GM18499 (cell line): ENCODE data around the gene PSD4.

Experiments used
- ATAC-seq: cut with Tn5 transposase; IDR thresholded peaks from one replicate; pipeline ENCODE4 v1.9.1; 2021; ENCODE audit warnings: moderate number of reproducible peaks; ENCODE audit not compliant: insufficient read depth, unreplicated experiment

The PSD4 gene

GRCh38 chr2:113167115-113167932, 6.4 kb upstream of the PSD4 start:
- no peak for ATAC-seq

GRCh38 chr2:113167962-113168340, 5.8 kb upstream of the PSD4 start:
- ATAC-seq, result no peak

- ATAC-seq, result no peak
Measured at GRCh38 chr2:113169002-113169530, 4.7 kb upstream of the PSD4 start.

GRCh38 chr2:113169586-113169985, 4.2 kb upstream of the PSD4 start:
- no peak for ATAC-seq

- no peak for ATAC-seq
Measured at GRCh38 chr2:113171334-113172075, 2.3 kb upstream of the PSD4 start.

DNA sequence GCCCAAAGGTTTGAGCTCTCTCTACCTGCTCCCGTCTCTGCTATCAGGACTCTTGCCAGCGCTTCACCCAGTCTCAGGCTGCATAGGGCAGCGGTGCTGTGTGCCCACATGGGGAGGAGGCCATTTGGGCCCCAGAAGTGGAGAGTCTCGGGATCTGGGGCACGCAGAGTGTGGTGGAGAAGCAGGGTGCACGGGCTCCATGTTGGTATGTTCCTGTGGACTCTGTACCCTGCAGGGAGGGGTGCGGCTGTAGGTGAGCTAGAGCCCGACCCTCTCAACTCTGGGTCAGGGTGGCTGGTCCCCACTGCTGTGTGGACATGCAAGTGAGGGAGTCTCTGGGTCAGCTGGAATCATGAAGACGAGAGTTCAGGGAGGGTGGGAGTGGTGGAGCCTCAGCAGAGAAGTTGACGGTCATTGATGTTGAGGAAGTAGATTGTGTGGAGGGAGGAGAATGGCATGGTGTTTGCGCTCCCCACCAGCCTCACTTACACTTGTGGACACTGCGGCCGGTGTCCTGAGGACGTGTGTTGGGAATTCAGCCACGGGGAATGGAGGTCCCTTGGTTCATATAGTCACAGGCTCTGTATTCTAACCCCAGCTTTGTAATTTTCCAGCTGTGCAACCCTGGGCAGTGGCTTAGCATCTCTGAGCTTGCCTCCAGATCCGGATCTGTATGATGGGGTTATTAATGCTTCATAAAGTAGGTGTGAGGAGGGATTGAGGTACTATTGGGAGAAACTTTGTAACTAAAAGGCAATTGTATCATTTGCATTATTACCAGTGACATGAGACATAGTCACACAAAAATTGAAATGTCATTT, 840 bp upstream of the PSD4 start:
- no peak for ATAC-seq

DNA sequence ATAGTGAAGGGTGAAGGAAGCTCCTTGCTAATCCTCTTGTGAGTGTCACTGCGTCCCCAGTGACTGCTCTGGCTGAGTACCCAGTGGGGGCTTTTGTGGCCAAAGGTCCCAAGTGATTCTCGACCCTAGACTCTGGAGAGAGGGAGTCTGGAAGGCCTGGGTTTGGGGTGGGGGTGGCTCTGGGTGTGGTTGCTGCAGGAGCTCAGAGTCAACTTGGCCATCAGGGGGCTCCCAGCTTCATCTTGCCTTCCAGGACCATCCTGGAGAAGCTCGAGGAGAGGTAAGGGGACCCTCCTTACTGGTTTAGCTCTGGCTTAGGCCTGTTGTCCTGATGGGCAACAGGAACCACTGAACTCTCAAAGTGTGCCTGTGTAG, 592 bp downstream of the PSD4 start:
- ATAC-seq, result no peak

GRCh38 chr2:113175042-113175628, 1.4 kb downstream of the PSD4 start:
- peak; percentile 38 for ATAC-seq

GRCh38 chr2:113175736-113176695, 2.2 kb downstream of the PSD4 start:
- no peak for ATAC-seq

DNA sequence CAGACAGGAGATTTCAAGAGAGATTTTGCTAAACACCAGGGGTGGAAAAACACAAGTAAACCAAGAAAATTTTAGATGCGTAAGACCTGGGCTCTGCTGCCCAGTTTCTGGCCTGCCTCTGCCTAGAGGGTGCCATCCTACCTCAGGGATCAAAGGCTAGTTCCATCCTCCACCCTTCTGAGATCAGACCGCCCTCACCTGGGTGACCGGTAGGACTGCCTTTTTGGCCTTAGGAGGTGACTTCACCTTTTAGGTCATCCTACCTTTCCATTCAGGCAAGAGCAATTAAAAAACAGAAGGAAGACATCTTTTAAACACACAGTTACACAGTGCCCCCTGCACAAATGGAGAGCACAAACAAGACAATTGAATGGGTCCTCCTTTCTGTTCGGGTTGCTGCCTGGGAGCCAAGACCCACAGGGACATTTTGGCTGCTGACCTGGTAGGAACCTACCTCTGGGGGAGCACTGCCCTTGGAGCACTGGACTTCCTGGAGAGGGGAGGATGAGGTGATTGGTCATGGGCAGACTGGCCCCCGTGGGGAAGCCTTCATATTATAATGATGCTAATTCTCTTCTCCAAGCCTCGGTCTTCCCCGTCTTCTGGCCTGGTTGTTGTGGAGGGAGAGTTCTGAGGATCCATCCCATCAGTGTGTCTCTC, 3.1 kb downstream of the PSD4 start:
- ATAC-seq, result no peak

DNA sequence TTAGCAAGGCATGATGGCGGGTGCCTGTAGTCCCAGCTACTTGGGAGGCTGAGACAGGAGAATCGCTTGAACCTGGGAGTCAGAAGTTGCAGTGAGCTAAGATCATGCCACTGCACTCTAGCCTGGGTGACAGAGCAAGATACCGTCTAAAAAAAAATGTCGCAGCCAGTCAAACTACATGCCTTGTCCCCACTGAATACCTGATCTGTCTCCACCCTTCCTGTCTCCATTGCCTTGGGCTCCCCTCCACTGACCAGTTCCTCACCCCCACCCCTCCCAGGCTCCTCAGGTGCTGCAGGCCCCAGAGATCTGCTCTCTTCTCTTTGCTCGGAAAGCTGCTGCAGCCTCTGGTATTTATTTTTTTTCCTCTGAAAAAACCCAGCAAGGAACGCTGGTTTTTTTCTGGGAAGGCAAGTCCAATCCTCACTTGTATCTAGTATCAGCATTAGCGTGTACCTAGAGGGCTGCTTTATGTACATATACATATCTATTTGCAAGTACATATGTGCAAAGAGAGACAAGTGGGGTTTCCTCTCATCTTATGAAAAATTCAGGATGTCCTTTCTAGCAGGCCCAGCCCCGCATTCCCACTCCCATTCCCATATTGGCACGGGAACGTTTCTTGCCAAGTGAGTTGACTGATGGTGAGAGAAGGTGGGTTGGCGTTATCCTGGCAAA, 4.4 kb downstream of the PSD4 start:
- no peak for ATAC-seq

DNA sequence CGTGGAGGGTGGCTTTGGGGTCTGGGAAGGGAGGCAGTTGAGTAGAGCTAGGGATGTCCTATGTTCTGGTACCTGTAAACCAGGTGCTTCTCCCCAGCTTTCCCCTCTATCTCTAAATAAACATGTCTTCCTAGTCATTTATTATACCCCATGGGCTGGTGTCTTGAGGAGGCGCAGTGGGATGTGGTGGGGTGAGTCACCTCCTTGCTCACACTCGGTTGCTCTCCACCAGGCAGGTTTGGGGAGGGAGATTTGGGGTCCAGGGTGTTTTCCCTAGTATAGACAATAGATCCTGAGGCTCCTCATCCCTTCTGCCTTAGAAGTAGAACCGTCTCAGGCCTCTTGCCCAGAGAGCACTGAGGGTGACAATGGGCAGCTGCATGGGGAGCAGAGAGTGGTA, 5.1 kb downstream of the PSD4 start:
- ATAC-seq, result no peak

- ATAC-seq, result no peak
Measured at GRCh38 chr2:113179446-113180045, 5.8 kb downstream of the PSD4 start.

DNA sequence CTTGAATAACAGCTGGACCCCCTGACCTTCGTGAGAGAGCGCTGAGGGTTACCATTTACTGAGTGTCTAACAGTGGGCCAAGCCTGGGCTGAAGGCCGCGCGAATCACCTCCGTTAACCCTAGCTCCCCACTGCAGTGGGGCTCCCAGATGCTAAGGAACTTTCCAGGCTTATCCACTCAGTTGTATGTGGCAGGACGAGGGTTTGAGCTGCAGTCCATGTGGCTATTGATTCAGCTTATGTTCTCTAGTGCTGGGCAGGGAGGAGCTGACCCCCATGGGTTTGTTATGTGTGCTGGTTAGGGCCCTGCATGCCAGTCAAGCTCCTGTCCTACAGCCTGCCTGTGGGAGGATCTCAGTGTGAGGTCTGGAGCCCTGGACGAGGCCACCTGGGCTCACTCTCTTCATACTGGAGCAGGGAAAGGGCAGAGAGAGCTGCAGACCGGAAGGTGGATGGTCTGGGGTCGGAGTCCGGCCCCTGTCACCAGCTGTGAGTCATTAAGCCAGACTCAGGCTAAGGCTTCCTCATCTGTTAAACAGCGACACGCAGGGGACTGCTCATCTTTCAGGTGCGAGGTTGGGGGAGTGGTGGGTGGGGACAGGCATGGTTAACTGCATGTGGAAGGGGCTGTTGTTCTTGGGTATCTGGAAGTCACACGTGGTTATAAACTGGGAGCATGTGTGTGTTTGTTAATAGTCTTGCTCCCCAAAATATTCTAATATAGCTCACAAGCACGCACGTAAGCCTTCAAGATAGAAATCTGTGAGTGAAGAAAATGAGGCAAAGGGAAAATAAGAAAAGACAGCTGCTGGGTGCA, 6.6 kb downstream of the PSD4 start:
- no peak for ATAC-seq

GRCh38 chr2:113181258-113182051, 7.7 kb downstream of the PSD4 start:
- ATAC-seq, result no peak
